Stimulated activated CD8-positive, alpha-beta memory T cell treated with anti-CD3 and anti-CD28 coated beads, Interleukin-12 subunit alpha, Interleukin-12 subunit beta, amount 100 ng/mL, for 1 hour (primary cell): ENCODE measurements around the gene HLA-A.
"Not testable (repeated sequence)": the region's sequence is repeated elsewhere in the genome, so short reads cannot be mapped to it uniquely, and the experiment has no call there.

Experiments
- DNase-seq: peaks from one replicate; pipeline ENCODE4 v3.0.0-alpha.2; 2020; ENCODE audit warnings: low read depth

The HLA-A gene

DNA sequence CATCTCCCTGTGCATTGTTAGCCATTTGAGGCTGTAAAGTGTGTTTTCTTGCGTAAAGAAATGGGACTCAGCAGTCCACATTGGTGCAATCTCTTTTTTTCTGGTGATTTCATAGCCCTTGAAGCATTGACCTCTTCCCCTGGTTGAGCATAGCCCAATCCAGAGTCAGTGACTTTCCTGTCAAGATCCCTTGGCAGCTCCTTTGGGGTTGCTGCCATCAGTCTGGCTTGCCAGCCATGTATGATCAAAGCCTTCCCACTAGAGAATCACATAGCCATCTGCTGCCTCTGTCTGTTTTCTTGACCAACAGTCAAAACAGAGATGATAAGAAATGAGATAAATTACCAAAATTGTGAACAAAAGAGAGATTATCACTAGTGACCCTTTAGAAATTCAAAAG lies 19.6 kb downstream of the HLA-A start:
- no peak for DNase-seq

DNA sequence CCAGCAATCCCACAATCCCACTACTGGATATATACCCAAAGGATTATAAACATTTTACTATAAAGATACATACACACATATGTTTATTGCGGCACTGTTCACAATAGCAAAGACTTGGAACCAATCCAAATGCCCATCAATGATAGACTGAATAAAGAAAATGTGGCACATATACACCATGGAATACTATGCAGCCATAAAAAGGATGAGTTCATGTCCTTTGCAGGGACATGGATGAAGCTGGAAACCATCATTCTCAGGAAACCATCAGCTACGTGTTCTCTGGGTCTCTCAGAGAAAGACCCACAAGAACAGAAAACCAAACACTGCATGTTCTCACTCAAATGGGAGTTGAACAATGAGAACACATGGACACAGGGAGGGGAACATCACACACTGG lies 21.4 kb downstream of the HLA-A start:
- not testable (repeated sequence) for DNase-seq

DNA sequence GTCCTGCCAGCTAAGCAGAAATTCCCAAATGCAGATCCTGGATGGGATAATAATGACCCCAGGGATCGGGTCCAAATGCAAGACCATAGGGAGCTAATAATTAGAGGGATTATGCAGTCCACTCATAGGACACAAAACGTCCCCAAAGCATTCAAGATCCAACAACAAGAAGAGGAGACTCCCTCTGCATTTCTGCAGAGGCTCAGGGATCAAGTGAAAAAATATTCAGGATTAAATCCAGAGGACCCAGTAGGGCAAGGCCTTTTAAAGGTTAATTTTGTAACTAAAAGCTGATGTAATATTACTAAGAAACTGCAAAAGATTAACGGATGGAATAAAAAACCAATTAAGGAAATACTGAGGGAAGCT lies 22.2 kb downstream of the HLA-A start:
- no peak for DNase-seq

DNA sequence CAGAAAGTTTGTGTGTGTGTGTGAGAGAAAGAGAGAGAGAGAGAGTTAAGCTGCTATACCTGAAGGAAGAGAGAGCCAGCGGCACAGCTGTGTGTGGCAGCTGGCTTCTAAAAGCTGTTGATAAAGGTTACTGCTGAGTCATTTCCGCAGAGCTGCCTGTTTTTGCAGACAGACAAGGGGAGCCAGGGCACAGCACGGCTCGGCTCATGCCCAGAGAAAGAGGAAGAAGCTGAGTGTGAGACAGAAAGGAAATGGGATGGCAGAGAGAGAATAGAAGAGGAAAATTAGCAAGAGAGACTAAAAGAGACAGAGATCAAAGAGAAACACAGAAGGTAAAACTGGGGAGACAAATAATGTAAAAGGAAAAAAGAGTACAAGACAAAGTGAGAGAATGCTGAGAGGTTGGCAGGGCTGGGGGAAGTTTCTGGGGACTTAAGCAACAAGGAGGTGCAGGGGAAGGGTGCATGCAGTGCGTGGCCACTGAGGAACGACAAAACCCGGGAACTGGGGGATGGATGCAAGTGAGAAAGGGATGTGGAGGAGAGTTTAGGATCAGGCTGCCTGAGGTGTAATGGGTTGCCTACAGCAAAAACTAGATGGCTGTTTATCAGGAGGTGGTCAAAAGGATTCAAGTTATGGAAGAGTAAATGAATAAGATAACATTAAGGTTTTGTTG lies 22.7 kb downstream of the HLA-A start:
- DNase-seq: no peak

DNA sequence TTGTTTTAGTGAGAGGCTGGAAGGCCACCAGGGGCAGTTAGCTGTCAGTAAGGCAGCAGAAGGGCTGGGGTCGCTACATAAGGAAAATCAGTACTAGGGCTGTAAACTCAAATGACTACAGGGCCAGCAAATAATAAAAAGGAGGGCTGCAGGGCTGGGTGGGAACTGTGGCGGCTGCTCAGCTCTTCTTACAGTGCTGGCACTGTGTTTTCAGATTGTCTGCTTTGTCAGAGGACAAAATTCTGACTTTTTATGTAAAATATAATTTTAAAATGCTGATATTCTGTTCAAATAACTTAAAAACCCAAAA lies 23.2 kb downstream of the HLA-A start:
- DNase-seq: no peak

DNA sequence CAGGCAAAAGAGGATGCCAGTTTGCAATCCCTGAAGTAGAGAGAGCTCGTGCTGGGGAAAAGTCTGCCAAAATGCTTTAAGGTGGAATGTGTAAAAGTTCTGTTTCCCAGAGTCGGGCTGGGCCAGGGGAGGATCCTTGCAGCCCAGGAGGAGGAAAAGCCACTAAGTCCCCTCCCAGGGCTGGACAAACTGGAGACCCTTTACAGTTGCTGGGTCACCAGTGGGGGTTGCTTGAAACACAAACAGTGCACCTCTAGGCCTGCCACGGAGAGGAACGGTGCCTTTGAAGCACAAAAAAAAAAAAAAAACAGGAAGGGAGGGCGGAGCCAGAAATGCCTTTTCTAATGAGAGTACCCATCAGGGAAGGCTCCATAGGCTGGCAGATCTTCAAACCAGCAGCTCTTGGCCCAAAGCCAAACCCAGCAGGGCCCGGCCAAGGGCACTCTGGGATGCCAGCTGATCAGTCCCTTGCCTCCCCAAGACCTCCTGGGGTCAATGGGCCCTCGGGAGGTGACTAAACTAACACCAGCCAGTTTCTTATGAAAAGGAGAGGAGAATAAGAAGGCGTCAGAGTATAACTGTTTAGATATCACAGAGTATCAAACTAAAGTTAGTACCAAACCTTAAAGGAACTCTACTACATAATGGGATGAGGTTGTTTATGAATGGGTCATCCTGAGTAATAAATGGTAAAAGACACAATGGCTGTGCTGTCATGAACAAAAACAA lies 23.7 kb downstream of the HLA-A start:
- DNase-seq: no peak

DNA sequence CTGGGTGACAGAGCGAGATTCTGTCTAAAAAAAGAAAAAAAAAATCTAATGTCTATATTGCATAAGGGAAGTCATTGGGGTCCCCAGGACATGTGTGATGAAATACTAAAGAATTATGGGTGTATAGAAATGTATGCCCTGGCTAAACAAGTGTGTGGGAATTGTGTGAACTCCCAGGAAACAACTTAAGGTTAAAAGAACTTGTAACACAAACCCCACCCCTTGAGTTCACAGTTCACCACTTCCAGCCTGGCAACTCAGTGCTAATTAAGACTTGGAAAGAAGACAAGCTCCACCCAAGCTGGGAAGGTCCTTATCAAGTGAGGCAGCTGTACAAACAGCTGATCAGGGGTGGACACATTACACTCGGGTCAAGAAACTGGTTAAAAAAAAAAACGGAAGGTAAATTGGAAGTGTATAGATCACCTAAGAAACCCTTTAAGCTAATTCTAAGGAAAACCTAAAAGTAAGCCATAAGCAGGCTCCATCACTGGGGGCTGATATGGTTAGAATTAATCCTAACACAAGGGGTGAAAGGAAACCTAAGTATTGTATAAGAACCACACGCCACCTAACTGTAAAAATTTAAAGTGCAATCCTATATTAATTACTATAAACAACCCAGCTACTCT lies 25.2 kb downstream of the HLA-A start:
- DNase-seq: no peak

DNA sequence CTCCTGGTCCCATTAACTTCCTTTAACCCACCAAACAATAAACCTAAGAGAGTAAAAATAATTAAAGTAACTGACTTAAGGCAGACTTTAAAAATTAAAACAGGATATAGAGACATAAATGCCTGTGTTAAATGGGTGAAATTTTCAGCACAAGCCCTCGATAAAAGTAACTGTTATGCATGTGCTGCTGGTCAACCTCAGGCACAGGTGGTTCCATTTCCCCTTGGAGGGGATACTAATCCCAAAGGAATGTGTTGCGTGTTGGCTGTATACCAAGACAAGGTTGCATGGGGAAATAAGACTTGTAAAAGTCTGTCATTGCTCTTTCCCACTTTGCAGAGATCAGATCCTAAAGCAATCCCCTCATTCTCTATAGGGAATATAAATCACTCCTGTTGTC lies 25.8 kb downstream of the HLA-A start:
- no peak for DNase-seq

DNA sequence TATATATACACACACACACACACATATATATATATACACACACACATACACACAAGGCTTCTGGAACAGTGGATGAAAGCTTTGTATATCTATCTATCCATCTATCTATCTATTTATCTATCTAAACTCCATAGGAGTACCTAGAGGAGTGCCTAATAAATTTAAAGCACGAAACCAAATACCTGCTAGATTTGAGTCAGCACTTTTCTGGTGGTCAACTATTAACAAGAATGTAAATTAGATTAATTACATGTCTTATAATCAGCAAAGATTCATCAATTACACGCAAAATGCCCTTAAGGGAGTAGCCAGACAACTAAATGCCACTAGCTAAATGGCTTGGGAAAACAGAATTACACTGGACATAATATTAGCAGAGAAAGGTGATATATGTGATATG lies 26.6 kb downstream of the HLA-A start:
- DNase-seq: no peak

DNA sequence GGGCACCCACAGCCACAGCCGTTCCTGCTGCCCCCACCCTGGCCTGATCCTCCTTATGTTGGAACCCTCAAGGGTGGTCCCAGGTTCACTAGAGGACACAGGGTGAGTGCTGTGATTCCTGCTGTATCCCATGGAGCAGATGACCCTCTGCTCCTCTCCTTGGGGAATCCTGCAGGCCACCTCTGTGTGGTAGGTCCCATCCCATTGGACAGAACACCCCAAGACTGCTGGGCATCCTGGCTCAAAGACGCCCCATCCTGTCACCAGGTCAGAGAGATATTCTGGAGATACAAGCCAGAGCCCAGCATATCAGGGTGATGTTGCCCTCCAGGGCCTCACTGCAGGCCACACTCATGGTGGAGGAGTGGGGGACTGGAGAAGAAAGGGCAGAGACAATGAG lies 28.4 kb downstream of the HLA-A start:
- DNase-seq: no peak

DNA sequence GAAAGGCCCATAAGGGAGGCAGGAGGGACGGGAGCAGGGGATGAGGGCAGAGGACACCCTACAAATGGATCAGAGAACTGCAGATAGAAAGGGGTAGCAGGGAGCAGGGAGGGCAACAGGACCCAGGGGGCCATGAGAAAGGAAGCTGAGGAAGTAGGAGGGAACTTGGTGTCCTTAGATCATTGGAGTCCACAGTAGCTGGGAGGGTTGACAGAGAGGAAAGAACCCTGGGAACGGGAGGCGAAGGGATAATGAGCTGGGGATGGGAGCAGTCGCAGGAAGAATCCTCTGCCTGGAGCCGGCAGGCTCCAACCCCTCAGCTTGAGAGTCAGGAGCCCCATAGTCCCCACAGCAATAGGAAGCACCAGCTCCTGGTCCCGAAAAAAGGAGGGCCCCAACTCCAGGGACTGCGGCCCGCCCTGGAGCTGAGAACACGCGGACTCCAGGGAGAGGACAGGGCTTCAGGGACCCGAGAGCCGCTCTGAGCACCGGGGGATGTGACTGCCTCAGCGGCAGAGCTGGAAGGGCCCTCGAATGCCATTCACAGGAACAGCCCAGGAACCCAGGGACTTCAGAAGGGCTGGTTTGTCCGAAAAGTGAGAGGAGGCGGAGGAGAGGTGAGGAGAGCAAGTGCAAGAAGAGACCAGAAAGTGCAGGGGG lies 32.7 kb downstream of the HLA-A start:
- no peak for DNase-seq

DNA sequence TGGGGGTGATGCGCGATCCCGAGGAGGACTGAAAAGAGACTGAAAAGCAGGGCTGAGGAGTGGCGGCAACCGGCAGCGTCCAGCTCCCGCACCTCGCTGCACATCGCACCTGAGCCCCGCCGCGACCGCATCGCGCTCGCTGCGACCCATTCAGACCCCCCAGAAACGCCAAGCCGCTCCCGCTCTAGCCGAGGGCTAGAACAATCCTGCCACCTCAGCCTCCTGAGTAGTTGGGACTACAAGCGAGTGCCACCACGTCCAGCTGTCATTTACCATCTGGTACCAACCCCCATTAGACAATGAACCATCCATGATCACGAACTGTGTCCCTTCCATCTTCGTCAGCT lies 33.2 kb downstream of the HLA-A start:
- DNase-seq: no peak

DNA sequence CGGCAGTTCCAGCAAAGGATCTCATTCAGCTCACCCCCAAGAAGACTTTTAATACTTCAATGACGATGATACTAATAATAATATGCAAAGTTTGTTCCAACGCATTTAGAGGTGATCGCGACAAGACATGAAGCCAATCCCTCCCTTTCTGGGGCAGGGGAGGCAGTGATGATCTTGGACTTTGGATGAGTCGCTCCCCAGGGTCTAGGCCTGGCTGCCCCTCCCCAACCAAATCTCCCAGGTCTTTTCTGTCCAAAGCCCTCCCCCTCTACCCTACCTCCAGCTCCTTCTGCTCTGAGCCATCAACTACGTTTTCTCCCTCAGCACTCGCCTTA lies 33.9 kb downstream of the HLA-A start:
- no peak for DNase-seq

DNA sequence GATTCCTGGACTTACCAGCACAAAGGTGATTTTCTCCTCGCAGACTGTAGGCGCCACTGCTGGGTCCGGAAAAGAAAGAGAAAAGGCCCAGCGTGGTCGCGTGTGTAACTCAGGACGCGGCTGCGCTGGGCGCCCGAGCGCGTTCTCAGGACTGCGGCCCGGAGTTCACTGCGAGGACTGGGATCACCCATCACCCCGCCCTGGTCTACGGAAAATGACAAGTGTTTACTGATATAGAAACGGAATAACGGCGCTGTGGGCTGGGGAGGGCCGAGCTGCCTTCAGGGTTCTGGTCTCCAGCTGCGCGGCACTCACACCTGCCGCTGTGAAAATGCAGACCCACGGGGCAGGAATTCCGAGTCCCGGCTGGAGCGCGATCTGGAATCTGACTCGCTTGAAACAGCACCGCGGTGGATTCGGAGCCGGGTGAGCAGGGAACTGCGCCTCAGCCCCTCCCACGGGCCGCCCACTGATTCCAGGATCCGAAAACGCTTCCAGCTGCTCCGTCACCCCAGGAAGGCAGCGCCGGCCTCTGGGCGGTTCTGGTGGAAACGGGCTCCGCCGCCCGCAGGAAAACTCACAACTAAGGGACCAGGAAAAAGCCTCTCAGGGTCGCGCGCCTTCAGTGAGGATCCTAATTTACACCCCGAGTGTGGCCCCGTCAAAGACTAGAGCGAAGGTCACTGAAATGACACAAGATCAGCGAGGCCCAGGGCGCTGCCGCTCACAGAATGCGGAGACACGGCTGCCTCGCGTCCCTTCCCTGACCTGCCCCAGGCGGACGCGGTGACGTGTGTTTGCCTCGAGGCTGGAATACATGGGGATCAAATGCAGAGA lies 34.5 kb downstream of the HLA-A start:
- DNase-seq: peak; percentile 18

DNA sequence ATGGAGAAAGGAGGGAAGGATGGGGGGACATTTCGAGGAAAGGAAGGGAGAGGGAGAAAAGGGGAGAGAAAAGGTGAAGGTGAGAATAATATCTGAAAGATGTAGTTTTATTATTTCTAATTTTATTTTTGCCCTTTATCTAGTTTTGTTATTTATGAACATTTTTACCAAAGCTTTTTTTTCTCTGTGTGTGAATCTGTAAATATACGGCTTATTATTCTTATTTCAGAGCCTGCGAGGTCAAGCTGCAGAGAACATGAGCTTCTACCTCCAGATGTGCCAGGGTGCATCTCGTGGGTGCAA lies 35.0 kb downstream of the HLA-A start:
- DNase-seq: no peak

DNA sequence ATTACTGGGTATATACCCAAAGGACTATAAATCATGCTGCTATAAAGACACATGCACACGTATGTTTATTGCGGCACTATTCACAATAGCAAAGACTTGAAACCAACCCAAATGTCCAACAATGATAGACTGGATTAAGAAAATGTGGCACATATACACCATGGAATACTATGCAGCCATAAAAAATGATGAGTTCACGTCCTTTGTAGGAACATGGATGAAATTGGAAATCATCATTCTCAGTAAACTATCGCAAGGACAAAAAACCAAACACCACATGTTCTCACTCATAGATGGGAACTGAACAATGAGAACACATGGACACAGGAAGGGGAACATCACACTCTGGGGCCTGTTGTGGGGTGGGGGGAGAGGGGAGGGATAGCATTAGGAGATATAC lies 37.7 kb downstream of the HLA-A start:
- not testable (repeated sequence) for DNase-seq

DNA sequence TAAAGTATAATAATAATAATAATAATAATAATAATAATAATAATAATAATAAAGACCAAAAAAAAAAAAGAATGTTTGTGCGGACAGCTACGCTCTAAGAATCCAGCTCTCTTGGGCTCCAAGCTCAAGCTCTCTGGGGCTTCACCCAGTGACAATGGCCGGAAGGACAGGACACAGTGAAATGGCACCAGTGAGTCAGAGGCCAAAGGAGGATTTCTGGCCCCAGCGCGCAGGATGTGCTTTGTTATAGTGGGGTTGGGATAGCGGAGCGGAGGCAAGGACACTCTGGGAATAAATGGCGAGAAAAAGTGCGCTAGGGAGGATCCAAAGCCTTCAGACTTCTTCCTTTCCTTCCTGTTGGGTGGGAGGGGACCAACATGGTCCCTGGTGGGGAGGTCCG lies 38.2 kb downstream of the HLA-A start:
- DNase-seq: no peak

DNA sequence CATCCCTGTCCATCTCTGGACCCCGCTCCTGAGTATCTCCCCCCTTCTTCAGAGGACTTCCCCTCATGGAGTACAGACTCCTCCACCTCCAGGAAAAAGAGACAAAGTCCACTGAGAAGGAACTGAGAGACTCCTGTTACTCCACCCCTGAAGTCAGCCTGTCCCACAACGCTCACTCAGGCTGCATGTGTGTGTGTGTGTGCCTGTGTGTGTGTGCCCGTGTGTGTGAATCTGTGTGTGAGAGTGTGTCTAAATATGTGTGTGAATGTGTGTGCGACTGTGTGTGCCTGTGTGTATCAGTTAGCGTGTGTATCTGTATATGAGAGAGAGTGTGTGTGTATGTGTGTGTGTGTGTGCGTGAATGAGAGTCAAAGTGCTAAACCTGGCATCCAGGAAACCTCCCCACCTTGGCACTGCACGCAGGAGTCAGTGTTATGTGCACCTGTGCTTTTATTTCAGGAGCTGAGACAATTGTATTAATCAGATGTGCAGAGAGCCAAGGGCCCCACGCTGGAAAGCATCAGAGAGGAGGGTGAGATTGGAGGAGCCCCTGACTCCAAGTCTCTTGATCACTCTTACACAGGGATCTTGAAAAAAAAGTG lies 39.0 kb downstream of the HLA-A start:
- DNase-seq: no peak

DNA sequence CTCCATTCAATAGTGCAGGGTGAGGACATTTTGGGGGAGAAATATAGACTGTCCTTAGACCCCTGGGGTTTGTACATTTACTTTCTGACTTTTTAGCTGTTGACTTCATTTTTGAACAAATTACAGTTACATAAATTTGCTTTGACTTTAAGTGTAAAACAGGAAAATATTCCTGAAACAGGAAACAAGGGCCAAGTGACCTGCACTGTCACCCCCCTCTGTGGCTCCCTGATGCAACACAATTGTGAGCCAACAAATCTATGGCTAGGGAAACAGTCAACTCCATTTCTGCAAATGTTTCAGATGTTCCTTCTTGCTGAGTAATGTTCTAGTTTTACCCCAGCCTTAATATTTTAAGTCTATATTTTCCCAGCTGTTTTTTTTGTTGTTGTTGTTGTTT lies 39.8 kb downstream of the HLA-A start:
- no peak for DNase-seq

DNA sequence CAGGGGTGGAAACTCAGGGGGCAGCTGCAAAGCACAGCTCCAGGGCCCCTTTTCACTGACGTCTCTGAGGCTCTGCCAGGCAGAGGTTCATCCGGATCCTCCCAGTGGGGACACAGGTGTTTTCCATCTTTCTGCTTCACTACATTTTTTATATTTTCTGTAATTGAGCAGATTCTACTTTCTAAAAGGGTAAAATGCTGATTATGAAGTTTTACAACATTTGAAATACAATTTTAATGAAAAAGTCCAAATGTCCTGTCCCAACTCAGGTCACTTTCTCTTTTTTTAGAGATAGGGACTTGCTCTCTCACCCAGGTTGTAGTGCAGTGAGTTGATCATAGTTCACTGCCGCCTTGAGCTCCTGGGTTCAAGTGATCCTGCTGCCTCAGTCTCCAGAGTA lies 41.9 kb downstream of the HLA-A start:
- DNase-seq: no peak

DNA sequence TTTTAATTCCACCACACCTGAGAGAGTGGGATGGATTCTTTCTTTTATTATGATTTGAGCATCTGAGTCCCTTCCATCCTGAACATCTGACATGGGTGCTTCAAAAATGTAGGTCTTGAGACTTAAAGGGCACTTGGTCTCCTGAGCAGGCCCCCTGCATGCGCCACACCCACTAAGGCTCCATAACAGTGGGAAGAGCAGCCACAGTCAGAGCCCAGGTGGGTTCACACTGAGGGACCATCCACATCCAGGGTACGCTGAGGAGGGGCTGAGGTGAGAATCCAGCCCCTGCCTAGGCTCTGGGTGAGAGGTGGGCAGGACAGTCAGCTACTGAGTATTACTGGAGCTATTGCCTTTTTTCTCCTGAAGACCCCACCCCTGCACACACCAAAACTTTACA lies 42.7 kb downstream of the HLA-A start:
- DNase-seq: no peak

DNA sequence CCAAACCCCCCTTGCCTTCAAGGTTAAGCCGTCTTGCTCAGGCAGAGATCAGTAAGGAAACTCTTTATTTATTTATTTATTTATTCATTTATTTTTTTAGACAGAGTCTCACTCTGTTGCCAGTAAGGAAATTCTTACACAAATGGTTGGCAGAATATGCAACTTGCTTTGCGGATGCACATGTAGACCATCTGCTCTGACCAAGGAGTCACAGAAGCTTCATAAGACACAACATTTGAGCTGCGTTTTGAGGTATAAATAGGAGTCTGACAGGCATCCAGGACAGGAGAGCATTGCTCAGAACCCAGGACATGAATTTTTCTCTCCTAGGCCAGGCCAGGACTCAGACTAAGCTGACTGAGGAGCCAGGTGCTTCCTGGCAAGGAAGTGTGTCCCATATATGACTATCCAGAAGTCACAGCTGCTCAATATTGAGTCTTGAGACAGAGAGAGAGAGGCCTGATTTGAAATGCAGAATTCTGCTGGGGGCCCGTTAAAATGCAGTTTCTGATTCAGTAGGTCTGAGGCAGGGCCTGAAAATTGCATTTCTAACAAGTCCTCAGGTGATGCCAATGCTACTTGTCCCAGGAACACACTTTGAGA lies 43.9 kb downstream of the HLA-A start:
- no peak for DNase-seq
